Sigmoid colon (tissue), 3 donors: ENCODE data around the gene PRODH.

Source experiments
- CTCF ChIP-seq, 4 experiments: fragments of 450-650 bp in 3 of 4; fragments of 200-600 bp in 1 of 4; IDR thresholded peaks; one replicate each; pipeline ENCODE4 v1.5.1; 2016 to 2019; ENCODE audit warnings: antibody characterized with exemption in 4 of 4, mild to moderate bottlenecking in 3 of 4, moderate library complexity in 2 of 4
- POLR2A ChIP-seq, 2 donors: fragments of 450-650 bp; IDR thresholded peaks; one replicate each; pipeline ENCODE4 v1.6.1; 2016; ENCODE audit warnings: antibody characterized with exemption in 2 of 2, mild to moderate bottlenecking in 2 of 2, moderate library complexity in 2 of 2

DNA sequence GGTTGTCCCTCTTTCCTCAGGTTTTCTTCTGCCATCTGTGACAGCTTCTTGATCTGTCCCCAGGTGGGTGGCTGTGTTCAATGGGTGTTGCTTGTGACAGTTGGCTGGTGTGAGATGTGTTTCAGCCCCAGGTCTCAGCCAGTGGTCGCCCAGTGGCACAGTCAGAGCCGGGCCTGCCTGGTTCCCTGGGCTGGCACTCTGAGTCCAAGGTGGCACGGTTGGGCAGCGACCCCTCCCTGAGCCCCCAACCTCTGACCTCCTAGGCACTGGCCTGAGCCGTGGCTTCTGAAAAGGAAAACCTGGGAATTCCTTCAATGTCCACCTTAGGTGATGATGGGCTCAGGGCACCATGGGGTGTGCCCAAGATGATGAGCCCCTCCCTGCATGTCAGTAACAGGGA, 14.0 kb upstream of the PRODH start:
- TF ChIP-seq CTCF (IDR thresholded peaks at IDR 0.05), result no peak
- no peak for TF ChIP-seq POLR2A (IDR thresholded peaks at IDR 0.05)
